T-helper 2 cell treated with Interferon-gamma antibody and Interleukin-4, amounts not matched to agents 100 ng/mL and 5 ng/mL, for 36 hours (primary cell): ENCODE measurements around the gene CROCC. TPM values are rescaled to one million over a fixed set of nuclear protein-coding genes. Genes with fewer than 3 reads are reported as not detected.
"Not testable (repeated sequence)": the region's sequence is repeated elsewhere in the genome, so short reads cannot be mapped to it uniquely, and the experiment has no call there.

Experiments used
- intact Hi-C: fragments of 100-400 bp; cut with micrococcal nuclease; formaldehyde crosslinking; loops from one replicate; pipeline ENCODE4 v1.15.1; 2023
- total RNA-seq: library from RNA; stranded (reverse); gene quantifications from 2 replicates; pipeline ENCODE4 v1.2.3, GENCODE V29; 2022

Gene CROCC
- total RNA-seq, 1 donor from 2014 or later, result 25.5 TPM

DNA sequence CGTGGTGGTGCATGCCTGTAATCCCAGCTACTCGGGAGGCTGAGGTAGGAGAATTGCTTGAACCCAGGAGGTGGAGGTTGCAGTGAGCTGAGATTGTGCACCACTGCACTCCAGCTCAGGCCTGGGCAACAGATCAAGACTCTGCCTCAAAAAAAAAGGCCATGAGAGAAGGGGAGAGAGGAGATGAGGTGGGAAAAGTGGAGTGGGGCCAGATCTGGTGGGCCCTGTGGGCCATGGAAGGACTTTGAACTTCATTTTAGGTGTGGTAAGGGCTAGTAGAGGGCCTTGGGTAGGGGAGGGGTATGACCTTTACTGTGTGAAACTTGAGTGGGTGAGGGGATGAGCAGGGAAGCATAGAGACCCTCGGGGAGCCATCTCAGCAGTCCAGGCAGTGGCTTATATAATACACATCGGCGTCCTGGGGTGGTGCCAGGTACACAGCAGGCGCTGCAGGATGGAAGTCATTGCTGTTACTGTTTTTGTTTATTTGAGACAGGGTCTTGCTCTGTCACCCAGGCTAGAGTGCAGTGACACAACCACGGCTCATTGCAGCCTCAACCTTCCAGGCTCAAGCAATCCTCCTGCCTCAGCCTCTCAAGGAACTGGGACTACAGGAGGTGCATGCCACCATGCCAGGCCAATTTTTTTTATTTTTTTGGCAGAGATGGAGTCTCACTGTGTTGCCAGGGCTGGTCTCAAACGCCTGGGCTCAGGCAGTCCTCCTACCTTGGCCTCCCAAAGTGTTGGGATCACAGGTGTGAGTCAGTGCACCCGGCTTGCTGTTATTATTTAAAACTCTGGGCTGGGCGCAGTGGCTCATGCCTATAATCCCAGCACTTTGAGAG lies 5.5 kb upstream of the CROCC start:
- intact Hi-C loops, result not testable (repeated sequence)

DNA sequence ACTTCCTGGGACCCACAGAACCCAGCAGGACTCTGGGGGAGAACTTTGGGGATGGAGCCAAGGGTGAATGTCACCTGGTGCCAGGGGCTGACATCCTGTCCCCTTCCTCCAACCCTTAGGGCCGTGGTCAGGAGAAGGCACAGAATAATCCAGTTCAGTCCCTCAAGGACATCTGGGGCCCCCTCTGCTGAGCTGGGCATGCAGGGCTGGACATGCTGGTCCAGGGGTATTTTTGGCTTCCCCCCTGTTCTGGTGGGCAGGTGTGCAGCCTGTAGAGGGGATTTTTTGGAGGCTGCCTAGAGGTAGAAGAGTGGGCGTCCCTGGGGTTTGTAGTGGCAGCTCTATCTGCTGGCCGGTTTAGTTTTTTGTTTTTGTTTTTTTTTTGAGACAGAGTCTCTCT lies 3.4 kb upstream of the CROCC start:
- intact Hi-C loops, result no loop called here

DNA sequence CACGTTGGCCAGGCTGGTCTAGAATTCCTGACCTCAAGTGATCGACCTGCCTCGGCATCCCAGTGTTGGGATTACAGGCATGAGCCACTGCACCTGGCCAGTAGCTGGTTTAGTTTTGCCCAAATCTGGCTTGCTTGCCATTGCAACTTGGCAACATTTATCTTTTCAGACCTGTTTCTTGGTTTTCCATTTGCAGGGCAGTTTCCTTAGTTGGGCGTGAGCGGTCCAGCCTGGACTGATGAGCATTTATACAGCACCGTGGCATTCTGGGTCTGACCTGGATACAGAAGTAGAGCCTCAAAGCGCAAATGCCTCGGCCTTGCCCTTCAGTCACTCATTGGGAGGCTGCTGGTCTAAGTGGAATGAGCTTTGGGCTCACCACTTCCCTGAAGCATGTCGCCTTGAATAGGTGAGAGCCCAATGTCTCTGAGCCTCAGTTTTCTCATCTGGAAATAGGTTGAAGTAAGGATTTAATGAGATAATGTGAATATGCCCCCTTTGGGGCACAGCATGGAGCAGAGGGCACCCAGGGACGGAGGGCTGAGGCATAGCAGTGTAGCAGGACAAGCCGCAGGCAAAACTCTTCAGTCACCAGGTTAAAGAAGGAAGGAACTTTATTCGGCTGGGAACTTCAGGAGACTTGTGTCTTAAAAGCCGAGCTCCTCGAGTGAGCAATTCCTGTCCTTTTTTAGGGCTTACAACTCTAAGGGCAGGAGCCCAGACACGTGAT lies 2.6 kb upstream of the CROCC start:
- intact Hi-C loops, result not testable (repeated sequence)

DNA sequence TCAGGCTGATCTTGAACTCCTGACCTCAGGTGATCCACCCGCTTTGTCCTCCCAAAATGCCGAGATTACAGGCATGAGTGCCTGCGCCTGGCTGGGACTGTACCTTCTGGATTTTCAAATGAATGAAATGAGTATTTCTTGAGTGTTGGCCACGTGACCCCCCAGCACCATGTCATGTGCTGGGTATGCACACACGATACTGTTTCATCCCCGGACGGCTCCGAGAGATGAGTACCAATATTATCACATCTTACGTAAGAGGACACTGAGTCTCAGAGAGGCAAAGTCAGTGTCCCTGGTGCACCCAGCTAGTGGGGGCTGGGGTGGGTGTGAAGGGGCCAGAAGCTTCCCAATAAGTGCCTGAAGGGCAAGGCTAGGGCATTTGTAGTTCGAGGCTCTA lies 780 bp upstream of the CROCC start:
- intact Hi-C loops, result no loop called here

DNA sequence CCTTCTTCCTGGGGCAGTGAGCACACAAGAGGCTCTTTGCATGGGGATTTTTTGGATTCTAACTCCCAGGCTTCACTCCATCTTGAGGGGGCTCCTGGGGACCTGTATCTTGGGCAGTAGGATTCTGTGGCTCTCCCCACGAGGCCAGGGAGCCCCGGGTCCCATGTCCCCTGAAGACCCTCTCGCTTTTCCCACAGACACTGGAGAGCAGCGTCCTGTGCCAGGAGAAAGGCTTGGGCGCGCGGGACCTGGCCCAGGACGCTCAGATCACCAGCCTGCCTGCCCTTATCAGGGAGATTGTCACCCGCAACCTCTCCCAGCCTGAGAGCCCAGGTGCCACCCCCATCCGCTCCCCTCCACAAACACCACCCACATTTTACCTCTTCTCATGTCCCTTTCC lies 735 bp downstream of the CROCC start:
- intact Hi-C loops, result no loop called here

DNA sequence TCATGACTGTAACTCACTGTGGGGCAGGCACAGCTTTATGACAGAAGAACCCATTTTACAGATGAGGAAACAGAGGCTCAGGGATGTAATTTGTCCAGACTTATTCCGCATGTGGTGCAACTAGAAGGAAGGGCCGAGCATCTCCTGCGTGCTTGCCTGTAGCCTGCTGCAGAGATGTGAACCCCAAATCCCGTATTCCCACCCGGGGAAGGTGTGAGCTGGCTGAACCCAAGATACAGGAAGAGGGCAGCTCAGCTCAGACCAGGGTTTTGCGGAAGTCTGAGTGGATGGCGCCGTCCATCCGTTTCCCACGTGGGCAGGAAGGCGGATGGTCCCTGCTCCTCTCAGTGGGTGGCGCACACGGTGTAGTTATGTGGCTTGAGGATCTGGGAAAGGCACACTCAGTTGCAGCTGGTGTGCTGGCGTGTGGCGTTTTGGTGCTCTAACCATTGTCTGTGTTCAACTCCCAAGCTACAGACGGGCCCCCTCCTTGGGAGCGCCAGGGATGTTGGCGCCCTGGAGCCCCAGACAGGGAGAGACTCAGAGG lies 1.2 kb downstream of the CROCC start:
- intact Hi-C loops, result no loop called here

DNA sequence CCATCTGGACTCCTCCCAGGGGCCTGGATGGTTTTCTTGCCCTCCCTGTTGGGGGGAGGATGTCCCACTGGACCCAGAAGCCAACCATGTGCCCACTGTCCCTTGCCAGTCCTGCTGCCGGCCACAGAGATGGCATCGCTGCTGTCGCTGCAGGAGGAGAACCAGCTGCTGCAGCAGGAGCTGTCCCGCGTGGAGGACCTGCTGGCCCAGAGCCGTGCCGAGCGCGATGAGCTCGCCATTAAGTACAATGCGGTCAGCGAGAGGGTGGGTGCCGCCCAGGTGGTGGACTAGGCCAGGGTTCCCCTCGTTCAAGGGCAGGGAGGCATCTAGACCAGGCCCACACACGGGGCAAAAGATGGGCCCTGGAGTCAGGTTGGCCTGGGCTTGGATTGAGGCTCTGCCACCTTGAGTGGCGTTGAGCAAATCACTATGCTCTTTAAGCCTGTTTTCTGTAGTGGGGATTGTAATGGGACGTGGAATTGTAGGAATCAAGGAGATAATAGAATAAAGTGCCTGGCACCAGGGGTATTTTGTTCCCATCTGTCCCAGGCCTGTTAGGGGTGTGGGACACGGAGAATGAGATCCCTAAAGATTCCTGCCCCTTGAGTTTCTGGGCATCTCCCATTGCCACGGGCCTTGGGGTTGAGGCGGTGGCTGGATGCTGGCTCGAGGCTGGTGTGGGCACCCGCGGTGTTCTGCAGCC lies 2.6 kb downstream of the CROCC start:
- intact Hi-C loops, result no loop called here

DNA sequence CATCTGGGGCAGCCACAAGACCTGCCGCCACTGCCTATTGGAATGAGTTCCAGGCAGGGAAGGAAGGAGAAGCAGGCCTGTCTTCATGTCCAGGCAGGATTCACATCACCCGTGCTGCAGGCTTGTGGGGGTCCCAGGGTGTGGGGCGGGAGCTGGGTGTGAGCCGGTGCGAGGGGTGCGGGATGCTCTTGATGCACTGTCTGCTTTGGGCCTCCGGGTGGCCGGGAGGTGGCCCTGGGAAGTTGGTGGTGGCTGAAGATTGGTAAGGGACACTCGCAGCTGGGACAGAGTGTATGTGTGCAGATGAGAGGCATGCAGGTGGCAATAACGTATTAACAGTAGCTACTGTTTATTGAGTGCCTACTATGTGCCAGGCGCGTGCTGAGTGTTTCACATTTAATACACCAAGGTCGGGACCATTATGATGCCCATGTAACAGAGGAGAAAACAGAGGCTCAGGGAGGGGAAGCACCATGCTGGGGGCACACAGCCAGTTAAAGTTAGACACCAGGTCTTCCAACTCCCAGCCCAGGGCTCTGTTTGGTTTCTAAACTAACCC lies 3.3 kb downstream of the CROCC start:
- intact Hi-C loops, result no loop called here

DNA sequence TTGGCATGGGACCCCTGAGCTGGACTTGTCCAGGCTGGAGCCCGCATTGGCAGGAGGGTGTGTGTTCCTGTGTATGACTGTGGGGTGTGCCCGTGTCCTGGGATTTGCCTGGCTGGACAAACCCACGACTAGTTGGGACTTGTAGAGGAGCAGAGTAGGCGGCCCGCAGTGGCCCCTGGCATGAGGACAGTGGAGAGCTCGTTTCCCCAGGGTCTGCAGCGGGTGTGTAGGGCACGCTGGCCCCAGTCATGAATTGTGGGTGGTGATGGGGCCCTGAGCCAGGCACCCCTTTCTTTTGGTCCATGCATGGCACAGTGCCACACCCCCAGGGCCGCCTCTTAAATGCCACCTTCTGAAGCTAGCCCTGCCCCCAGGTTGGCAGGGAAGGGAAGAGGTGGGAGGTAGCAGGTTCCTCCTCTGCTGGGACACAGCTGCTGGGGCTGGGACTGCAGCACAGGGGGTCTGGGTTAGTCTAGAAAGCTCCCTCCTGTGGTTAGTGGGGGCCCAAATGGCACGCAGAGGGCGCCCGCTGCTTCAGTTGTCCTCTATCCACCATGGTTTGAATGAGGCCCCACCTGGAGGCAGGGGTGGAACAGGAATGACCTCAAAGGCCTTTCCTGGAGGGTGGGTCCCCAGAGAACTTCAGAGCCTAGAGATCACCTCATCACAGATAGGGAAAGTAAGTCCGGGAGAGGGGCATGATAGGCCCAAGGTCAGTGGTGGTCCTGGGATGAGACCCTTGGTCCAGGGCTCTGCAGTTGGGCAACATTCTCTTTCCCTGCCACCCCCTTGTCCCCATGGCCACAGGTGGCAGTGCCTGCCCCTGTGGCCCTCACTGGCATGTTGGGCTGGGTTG lies 4.1 kb downstream of the CROCC start:
- intact Hi-C loops, result no loop called here

DNA sequence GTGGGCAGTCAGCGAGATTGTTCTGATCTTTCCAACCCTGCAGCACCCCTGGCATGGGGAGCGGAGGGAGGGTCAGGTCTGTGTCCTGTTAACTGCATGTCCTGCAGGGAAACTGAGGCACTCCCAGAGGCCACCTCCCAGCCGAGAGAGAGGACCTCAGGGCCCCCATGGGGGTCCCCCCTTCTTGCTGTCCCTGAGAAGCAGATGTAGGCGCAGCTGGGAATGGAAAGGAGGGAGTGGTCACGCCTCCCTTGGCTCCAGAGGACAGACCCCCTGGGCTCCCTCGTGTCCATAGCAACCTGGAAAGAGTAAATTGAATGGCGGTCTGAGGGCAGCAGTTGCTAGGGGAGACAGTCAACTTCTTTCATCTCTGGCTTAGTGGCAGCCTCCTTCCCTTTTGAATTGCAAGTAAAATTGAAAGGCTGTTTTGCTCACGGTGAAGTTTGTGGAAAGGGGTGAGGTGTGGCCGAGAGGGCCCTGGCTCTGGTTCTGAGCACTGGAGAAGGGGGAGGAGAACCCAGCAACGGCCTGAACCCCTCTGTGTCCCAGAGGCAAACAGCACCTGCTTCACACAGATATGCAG lies 4.9 kb downstream of the CROCC start:
- intact Hi-C loops, result no loop called here

DNA sequence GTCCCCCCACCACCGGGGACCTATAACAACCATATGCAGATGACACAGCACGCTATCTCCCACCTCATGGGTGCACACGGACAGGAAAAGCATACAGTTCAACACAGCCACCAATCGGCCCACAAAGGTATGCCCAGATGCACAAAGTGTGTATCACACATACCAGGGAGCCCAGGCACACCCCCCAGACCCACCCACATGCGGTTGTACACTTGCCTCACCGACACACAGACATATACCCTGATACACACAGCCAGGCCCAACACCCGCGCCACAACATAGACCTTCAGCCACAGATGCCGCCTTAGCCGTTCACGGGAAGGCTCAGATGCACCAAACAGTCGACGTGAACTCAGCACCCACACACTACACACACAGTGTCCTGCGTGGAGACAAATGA lies 5.5 kb downstream of the CROCC start:
- intact Hi-C loops, result no loop called here

DNA sequence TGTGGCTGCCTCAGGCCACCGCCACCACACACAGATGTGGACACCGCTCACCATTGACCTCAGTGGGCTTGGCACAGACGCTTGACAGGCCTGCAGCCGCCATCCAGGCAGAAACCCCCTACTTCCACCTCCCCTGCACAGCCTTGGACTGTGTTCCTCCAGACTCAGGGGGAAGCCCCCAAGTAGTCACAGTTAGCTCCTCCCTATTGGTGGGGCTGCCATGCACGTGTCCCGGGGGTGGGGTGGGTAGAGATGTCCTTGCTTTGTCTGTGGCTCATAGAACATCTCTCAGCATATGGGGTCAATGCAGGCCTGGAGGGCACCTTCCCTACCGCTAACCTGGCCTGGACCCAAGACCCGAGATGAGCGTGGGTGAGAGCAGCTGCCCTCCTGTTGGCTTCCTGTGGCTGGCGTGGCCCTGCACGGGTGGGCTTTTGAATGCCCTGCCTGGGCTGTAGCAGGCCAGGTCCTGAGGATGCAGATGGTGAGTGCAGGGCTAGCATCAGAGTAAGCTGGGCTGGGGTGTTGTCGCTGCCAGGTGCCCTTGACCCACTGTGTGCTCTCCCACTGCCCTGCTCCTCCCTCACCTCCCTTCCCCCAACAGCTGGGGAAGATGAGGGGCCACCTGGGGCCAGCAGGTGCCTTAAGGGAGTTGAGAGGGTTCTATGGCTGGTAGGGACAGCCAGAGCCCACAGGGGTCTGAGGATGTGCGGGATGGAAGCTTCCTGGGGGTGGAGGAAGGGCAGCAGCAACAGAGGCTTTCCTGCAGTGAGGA lies 6.2 kb downstream of the CROCC start:
- intact Hi-C loops, result no loop called here

DNA sequence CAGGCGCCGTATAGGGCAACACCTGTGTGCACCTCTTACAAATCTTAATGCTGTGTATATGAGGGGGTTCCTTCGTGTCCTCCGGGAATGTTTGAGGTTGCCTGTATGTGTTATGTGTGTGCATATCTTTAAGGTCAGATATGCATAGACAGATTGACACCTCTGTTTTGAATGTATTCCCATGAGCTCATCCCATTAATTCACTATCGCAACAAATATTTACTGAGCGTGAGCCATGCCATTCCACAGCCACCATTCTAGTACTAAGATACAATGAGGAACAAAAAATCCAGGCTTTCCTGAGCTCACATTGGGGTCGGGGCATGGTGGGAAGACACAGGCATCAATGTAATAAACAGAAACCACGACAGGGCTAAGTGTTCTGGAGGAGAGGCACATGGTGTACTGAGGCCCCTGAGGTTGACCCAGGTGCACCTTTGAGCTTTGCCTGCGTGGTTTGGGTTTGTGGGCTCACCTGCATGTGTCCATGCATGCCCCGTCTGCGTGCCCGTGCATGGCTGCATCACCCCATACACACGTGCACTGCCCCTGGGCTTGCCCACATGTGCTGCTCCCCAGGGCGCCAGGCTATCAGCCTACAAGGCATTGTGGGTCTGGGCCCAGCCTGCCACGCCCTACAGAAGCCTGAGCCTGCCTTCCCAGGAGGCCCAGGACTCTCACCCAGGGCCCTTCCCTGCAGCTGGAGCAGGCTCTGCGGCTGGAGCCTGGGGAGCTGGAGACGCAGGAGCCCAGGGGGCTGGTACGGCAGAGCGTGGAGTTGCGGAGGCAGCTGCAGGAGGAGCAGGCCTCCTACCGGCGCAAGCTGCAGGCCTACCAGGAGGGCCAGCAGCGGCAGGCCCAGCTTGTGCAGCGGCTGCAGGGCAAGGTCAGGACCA lies 7.7 kb downstream of the CROCC start:
- intact Hi-C loops, result not testable (repeated sequence)

DNA sequence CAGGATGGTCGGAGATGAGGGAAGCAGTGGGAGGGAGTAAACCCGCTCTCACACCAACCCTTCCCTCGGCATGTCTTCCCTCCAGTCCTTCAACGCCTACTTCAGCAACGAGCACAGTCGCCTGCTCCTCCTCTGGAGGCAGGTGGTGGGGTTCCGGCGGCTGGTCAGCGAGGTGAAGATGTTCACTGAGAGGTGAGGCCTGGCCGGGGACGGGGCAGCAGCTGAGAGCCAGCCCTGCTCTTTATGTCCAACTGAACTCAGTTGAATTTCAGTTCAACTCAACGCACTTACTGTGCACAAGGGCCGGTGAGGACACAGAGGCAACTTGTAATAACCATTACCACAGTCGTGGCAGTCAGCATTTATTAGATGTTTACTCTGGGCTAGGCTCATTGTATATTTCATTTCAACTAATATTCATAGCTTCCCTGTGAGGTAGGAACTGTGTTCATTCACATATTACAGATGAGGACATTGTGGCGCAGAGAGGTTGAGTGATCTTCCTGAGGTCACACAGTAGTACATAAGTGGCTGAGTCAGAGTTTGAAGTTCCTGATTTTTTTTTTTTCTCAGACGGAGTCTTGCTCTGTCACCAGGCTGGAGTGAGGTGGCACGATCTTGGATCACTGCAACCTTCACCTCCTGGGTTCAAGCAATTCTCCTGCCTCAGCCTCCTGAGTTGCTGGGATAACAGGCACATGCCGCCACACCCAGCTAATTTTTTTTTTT lies 9.6 kb downstream of the CROCC start:
- intact Hi-C loops, result not testable (repeated sequence)

DNA sequence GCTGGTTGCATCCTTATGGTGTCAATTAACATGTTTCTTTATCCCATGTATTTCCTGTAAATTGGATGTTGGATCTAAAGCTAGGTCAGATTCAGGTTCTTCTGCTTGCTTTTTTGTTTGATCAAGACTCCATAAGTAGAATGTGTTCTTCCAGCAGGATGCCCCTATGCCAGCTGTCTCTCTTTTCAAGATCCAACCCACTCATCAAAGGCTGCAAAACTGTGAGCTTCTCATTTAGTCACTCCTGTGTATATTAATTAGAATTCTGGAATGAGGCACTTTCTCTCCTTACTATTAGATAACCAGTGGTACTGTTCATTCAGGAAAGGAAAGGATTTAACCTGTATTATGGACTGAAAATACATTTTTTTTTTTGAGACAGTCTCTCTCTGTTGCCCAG lies 12.2 kb downstream of the CROCC start:
- intact Hi-C loops, result not testable (repeated sequence)

DNA sequence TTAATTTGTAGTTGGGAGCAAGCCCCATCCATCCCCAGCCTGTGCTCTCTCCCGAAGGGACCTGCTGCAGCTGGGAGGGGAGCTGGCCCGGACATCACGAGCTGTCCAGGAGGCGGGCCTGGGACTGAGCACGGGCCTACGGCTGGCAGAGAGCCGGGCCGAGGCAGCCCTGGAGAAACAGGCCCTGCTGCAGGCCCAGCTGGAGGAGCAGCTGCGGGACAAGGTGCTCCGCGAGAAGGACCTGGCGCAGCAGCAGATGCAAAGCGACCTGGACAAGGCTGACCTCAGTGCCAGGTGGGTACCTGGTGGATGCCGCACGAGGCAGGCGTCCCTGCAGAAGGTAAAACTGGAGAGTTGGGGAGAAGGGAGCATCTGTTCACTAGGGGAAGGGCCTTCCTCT lies 14.8 kb downstream of the CROCC start:
- intact Hi-C loops, result not testable (repeated sequence)
